A549 (cell line): ENCODE data around the gene RALGDS. TPM values are rescaled to one million over a fixed set of nuclear protein-coding genes. Genes with fewer than 3 reads are reported as not detected.

Experiments used
- ATAC-seq, 2 experiments: fragments of 200-7000 bp in 1 of 2; fragments of >200 bp in 1 of 2; cut with Nextera tagmentation in 1 of 2; cut with Tn5 transposase in 1 of 2; 3 replicates each; pipeline versions ENCODE4 v1.8.0 to v1.9.1; 2018 to 2020; ENCODE audit warnings: mild to moderate bottlenecking in 1 of 2, moderate library complexity in 1 of 2
- CTCF ChIA-PET: fragments of 300-600 bp; sonication (Branson Sonifier 250); formaldehyde crosslinking; extraction: SDS; loops from one replicate; lab custom pipeline; 2021; ENCODE audit warnings: antibody characterized with exemption, inconsistent platforms; lab: Yijun Ruan, JAX
- POLR2A ChIA-PET: fragments of 350-600 bp; formaldehyde crosslinking; extraction: SDS; loops from one replicate; lab custom pipeline; 2021; ENCODE audit warnings: antibody characterized with exemption, inconsistent platforms; lab: Yijun Ruan, JAX
- DNase-seq, 2 experiments: peaks; one replicate each; pipeline versions ENCODE4 v3.0.0 to v3.0.0-alpha.2; 2011 to 2016; ENCODE audit warnings: low read depth in 1 of 2, low spot score in 1 of 2
- FAIRE-seq: peaks from 2 replicates; lab custom pipeline; 2011; peaks lifted over from hg19 to GRCh38; lab: Jason Lieb, UNC
- H3K27ac ChIP-seq, 2 experiments: fragments of >200 bp; sonication (Bioruptor Twin); formaldehyde crosslinking; 3 replicates each; pipeline ENCODE4 v1.5.1; 2016 to 2017
- H3K4me1 ChIP-seq: fragments of >200 bp; sonication (Bioruptor Twin); formaldehyde crosslinking; 3 replicates; pipeline ENCODE4 v1.6.1; 2016
- H3K4me2 ChIP-seq: fragments of >200 bp; sonication (Bioruptor Twin); formaldehyde crosslinking; 3 replicates; pipeline ENCODE4 v1.6.1; 2016
- H3K4me3 ChIP-seq: fragments of >200 bp; sonication (Bioruptor Twin); formaldehyde crosslinking; 3 replicates; pipeline ENCODE4 v1.5.1; 2016
- H3K9me3 ChIP-seq: fragments of >200 bp; sonication (Bioruptor Twin); formaldehyde crosslinking; 3 replicates; pipeline ENCODE4 v1.6.1; 2016
- BHLHE40 ChIP-seq: IDR thresholded peaks from 2 replicates; pipeline ENCODE4 v1.6.1; 2012; ENCODE audit warnings: low read depth, low read length, inconsistent platforms
- CBX2 ChIP-seq: fragments of 200-600 bp; sonication (generic); IDR thresholded peaks from 2 replicates; pipeline ENCODE4 v1.6.1; 2016; ENCODE audit warnings: low read depth, mild to moderate bottlenecking, borderline replicate concordance
- CBX8 ChIP-seq: fragments of 200-600 bp; sonication (generic); IDR thresholded peaks from 2 replicates; pipeline ENCODE4 v1.6.1; 2016
- EHMT2 ChIP-seq: fragments of 200-600 bp; sonication (generic); IDR thresholded peaks from 2 replicates; pipeline ENCODE4 v1.6.1; 2016; ENCODE audit warnings: antibody characterized with exemption, low read depth, mild to moderate bottlenecking, moderate library complexity
- ESRRA ChIP-seq: fragments of 150-350 bp; IDR thresholded peaks from 2 replicates; pipeline ENCODE4 v1.6.1; 2014; ENCODE audit warnings: mild to moderate bottlenecking, low read length, borderline replicate concordance
- FOSB ChIP-seq: fragments of 250-450 bp; sonication (Bioruptor Pico); IDR thresholded peaks from 2 replicates; pipeline ENCODE4 v1.5.0; 2020; ENCODE audit warnings: mild to moderate bottlenecking, moderate library complexity
- FOSL2 ChIP-seq, 2 experiments: fragments of 450-650 bp in 1 of 2; fragments of >200 bp in 1 of 2; sonication (Bioruptor Twin) in 1 of 2; formaldehyde crosslinking; IDR thresholded peaks; 2 replicates each; pipeline versions ENCODE4 v1.5.0 to v1.6.1; 2016 to 2020; ENCODE audit warnings: mild to moderate bottlenecking in 1 of 2, moderate library complexity in 1 of 2
- HES2 ChIP-seq: fragments of >200 bp; sonication (Bioruptor Twin); formaldehyde crosslinking; IDR thresholded peaks from 2 replicates; pipeline ENCODE4 v1.6.1; 2016
- JUNB ChIP-seq: fragments of >200 bp; sonication (Bioruptor Twin); formaldehyde crosslinking; IDR thresholded peaks from 2 replicates; pipeline ENCODE4 v1.6.1; 2016
- MAZ ChIP-seq: fragments of 150-350 bp; IDR thresholded peaks from 2 replicates; pipeline ENCODE4 v1.6.1; 2014; ENCODE audit warnings: antibody characterized with exemption, low read depth, low read length, borderline replicate concordance
- MYC ChIP-seq: IDR thresholded peaks from 2 replicates; pipeline ENCODE4 v1.6.1; 2012; ENCODE audit warnings: mild to moderate bottlenecking, inconsistent platforms, low read length, improper control_type of control experiment, borderline replicate concordance
- PBX3 ChIP-seq: IDR thresholded peaks from 2 replicates; pipeline ENCODE4 v1.6.1; 2012
- PHF8 ChIP-seq: fragments of 200-600 bp; sonication (generic); IDR thresholded peaks from 2 replicates; pipeline ENCODE4 v1.6.1; 2016; ENCODE audit warnings: low read depth, mild to moderate bottlenecking, antibody characterized with exemption, moderate library complexity, borderline replicate concordance
- POLR2A ChIP-seq: IDR thresholded peaks from 2 replicates; pipeline ENCODE4 v1.6.1; 2012; ENCODE audit warnings: mild to moderate bottlenecking, low read length
- POLR2AphosphoS2 ChIP-seq: conservative IDR thresholded peaks from 2 replicates; pipeline ENCODE4 v1.6.1; 2012; ENCODE audit warnings: low read length, improper control_type of control experiment, inconsistent platforms
- RARB ChIP-seq: fragments of 250-450 bp; sonication (Bioruptor Pico); IDR thresholded peaks from 2 replicates; pipeline ENCODE4 v1.8.0; 2021; ENCODE audit warnings: mild to moderate bottlenecking, moderate library complexity
- REST ChIP-seq: fragments of 200-600 bp; sonication (generic); IDR thresholded peaks from 2 replicates; pipeline ENCODE4 v1.6.1; 2016; ENCODE audit warnings: antibody characterized with exemption, mild to moderate bottlenecking, moderate library complexity
- RFX5 ChIP-seq: fragments of 450-650 bp; IDR thresholded peaks from 2 replicates; pipeline ENCODE4 v1.7.1; 2014; ENCODE audit warnings: antibody characterized with exemption, mild to moderate bottlenecking, moderate library complexity
- SREBF2 ChIP-seq: fragments of 450-650 bp; IDR thresholded peaks from 2 replicates; pipeline ENCODE4 v1.6.1; 2014; ENCODE audit warnings: mild to moderate bottlenecking, moderate library complexity
- WGBS: methylation state at CpG from one replicate; pipeline ENCODE4 v1.1.6; 2017; ENCODE audit errors: missing lambda C conversion rate; 5-methylcytosine and 5-hydroxymethylcytosine counted together
- polyA plus RNA-seq, 4 experiments: library from polyadenylated mRNA; depleted of rRNA in 3 of 4; stranded (reverse); fragments of >200 nt; fragmentation: RNase III in 1 of 4; extraction: RNeasy Plus Mini Kit Qiagen cat#74134 plus additional on column Dnase treatment in 1 of 4; gene quantifications; 2 replicates in 3 of 4; 3 replicates in 1 of 4; pipeline ENCODE4 v1.2.3, GENCODE V29; 2011 to 2017
- TF ChIP-seq, protein P1 (sequence below): fragments of 250-450 bp; sonication (Bioruptor Pico); IDR thresholded peaks from 2 replicates; pipeline ENCODE4 v1.5.0; 2021; ENCODE audit warnings: mild to moderate bottlenecking, moderate library complexity, borderline replicate concordance
- TF ChIP-seq, protein P2 (sequence below): fragments of >200 bp; sonication (Bioruptor Twin); formaldehyde crosslinking; IDR thresholded peaks from 3 replicates; pipeline ENCODE4 v1.6.1; 2016

Gene RALGDS
- polyA plus RNA-seq, 2 of the 4 experiments (the other 2 are of a cell fraction) = 8.9 to 12.1 TPM

DNA sequence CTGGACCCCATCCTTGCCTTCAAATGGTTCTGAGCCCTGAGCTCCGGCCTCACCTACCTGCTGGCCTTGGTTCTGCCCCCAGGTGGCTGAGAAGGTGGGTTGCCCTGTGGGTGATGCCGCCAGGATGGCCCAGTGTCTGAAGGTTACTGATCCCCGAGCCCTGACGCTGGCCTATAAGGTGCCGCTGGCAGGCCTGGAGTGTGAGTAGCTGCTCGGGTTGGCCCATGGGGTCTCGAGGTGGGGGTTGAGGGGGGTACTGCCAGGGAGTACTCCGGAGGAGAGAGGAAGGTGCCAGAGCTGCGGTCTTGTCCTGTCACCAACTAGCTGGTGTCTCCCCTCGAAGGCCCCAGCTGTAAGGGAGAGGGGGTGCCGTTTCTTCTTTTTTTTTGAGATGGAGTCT is 54.0 kb downstream of the RALGDS start:
- H3K4me2 ChIP-seq = no peak overlapping the region
- H3K4me3 ChIP-seq = no peak overlapping the region
- ChIA-PET CTCF (interaction anchor here (0.7 to 1.6 kb wide), 11 partner anchors 8 to 80 kb away, joined by 3 to 6 read pairs (median 3); no protein-coding TSS in a partner anchor), POLR2A (no interaction called here)
- 84% methylated on average over 8 of the region's 11 CpGs for WGBS
- DNase-seq = no peak
- H3K4me1 ChIP-seq = no peaks in the 10 kb centered on the region
- no peak overlapping the region for H3K27ac ChIP-seq
- no peak for FAIRE-seq
- no peaks in the 10 kb centered on the region for H3K9me3 ChIP-seq
- TF ChIP-seq MYC (no peak), POLR2A (no peak), RFX5 (no peak)
- ATAC-seq = no peak

DNA sequence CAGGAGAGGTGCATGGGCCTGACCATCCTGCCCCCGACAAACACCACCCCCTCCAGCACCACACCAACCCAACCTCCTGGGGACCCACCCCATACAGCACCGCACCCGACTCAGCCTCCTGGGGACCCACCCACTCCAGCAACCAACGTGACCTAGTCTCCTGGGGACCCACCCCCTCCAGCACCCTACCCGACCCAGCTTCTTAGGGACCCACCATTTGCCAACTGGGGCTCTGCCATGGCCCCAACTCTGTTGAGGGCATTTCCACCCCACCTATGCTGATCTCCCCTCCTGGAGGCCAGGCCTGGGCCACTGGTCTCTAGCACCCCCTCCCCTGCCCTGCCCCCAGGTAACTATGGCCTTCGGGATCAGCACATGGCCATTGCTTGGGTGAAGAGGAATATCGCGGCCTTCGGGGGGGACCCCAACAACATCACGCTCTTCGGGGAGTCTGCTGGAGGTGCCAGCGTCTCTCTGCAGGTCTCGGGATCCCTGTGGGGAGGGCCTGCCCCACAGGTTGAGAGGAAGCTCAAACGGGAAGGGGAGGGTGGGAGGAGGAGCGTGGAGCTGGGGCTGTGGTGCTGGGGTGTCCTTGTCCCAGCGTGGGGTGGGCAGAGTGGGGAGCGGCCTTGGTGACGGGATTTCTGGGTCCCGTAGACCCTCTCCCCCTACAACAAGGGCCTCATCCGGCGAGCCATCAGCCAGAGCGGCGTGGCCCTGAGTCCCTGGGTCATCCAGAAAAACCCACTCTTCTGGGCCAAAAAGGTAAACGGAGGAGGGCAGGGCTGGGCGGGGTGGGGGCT is 54.7 kb downstream of the RALGDS start:
- CTCF ChIA-PET = interaction anchor here (0.7 to 3.3 kb wide), 10 partner anchors 9 to 81 kb away, joined by 3 to 9 read pairs (median 4); no protein-coding TSS in a partner anchor
- H3K9me3 ChIP-seq = no peaks in the 10 kb centered on the region
- no peaks in the 10 kb centered on the region for H3K4me1 ChIP-seq
- TF ChIP-seq RARB (no peak), MAZ (no peak), CBX8 (no peak)
- no peak overlapping the region for H3K4me3 ChIP-seq
- H3K4me2 ChIP-seq = no peak overlapping the region
- POLR2A ChIA-PET = no interaction called here
- DNase-seq = no peak
- H3K27ac ChIP-seq = no peak overlapping the region
- 92% methylated on average over 24 of the region's 25 CpGs for WGBS
- FAIRE-seq = no peak
- ATAC-seq = no peak

DNA sequence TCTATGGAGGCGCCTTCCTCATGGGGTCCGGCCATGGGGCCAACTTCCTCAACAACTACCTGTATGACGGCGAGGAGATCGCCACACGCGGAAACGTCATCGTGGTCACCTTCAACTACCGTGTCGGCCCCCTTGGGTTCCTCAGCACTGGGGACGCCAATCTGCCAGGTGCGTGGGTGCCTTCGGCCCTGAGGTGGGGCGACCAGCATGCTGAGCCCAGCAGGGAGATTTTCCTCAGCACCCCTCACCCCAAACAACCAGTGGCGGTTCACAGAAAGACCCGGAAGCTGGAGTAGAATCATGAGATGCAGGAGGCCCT is 56.0 kb downstream of the RALGDS start:
- ChIA-PET CTCF (interaction anchor here (0.9 to 3.3 kb wide), 3 partner anchors 8 to 82 kb away, joined by 3 to 9 read pairs (median 3); no protein-coding TSS in a partner anchor), POLR2A (no interaction called here)
- H3K9me3 ChIP-seq = no peaks in the 10 kb centered on the region
- no peak for DNase-seq
- no peak for ATAC-seq
- H3K27ac ChIP-seq = no peak overlapping the region
- TF ChIP-seq HES2 = no peak
- no peak for TF ChIP-seq CBX2
- TF ChIP-seq PHF8 = no peak
- no peak for TF ChIP-seq REST
- TF ChIP-seq SREBF2 = no peak
- no peak for TF ChIP-seq PBX3
- TF ChIP-seq MAZ = no peak
- no peak for TF ChIP-seq RARB
- TF ChIP-seq FOSL2 (IDR thresholded peaks at IDR 0.05) = no peak
- no peak for TF ChIP-seq FOSL2 (CRISPR knock-in tag; IDR thresholded peaks at IDR 0.05)
- TF ChIP-seq EHMT2 = no peak
- TF ChIP-seq BHLHE40 = no peak
- TF ChIP-seq FOSB = no peak
- no peak for TF ChIP-seq POLR2AphosphoS2
- TF ChIP-seq, protein P1, sequence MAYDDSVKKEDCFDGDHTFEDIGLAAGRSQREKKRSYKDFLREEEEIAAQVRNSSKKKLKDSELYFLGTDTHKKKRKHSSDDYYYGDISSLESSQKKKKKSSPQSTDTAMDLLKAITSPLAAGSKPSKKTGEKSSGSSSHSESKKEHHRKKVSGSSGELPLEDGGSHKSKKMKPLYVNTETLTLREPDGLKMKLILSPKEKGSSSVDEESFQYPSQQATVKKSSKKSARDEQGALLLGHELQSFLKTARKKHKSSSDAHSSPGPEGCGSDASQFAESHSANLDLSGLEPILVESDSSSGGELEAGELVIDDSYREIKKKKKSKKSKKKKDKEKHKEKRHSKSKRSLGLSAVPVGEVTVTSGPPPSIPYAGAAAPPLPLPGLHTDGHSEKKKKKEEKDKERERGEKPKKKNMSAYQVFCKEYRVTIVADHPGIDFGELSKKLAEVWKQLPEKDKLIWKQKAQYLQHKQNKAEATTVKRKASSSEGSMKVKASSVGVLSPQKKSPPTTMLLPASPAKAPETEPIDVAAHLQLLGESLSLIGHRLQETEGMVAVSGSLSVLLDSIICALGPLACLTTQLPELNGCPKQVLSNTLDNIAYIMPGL = no peak
- no peak for TF ChIP-seq JUNB
- TF ChIP-seq, protein P2, sequence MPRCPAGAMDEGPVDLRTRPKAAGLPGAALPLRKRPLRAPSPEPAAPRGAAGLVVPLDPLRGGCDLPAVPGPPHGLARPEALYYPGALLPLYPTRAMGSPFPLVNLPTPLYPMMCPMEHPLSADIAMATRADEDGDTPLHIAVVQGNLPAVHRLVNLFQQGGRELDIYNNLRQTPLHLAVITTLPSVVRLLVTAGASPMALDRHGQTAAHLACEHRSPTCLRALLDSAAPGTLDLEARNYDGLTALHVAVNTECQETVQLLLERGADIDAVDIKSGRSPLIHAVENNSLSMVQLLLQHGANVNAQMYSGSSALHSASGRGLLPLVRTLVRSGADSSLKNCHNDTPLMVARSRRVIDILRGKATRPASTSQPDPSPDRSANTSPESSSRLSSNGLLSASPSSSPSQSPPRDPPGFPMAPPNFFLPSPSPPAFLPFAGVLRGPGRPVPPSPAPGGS = no peak
- TF ChIP-seq ESRRA = no peak
- H3K4me3 ChIP-seq = no peak overlapping the region
- H3K4me2 ChIP-seq = no peak overlapping the region
- H3K4me1 ChIP-seq = 0 out of 3 replicates have a peak, but pooled peaks cover 3% of the 10 kb centered on the region
- FAIRE-seq = no peak
- WGBS = 98% methylated on average over 12 of the region's 17 CpGs
